BE2C (cell line): ENCODE data around the gene GHR.

Experiments
- DNase-seq: peaks from one replicate; pipeline ENCODE4 v3.0.0-alpha.2; 2020
- H3K27me3 ChIP-seq: fragments of 250-450 bp; sonication (Bioruptor Pico); 2 replicates; pipeline ENCODE4 v1.5.1; 2020; ENCODE audit warnings: mild to moderate bottlenecking
- H3K36me3 ChIP-seq: fragments of 250-450 bp; sonication (Bioruptor Pico); 2 replicates; pipeline ENCODE4 v1.5.1; 2020; ENCODE audit warnings: mild to moderate bottlenecking
- H3K4me1 ChIP-seq: fragments of 250-450 bp; sonication (Bioruptor Pico); 2 replicates; pipeline ENCODE4 v1.5.1; 2020
- H3K4me3 ChIP-seq: 2 replicates; pipeline ENCODE4 v1.5.1; 2011; ENCODE audit warnings: low read depth, low read length
- H3K9me3 ChIP-seq: fragments of 250-450 bp; sonication (Bioruptor Pico); 2 replicates; pipeline ENCODE4 v1.5.1; 2020
- CTCF ChIP-seq: IDR thresholded peaks from 2 replicates; pipeline ENCODE4 v1.5.1; 2012; ENCODE audit warnings: mild to moderate bottlenecking, low read depth, low read length

The GHR gene

DNA sequence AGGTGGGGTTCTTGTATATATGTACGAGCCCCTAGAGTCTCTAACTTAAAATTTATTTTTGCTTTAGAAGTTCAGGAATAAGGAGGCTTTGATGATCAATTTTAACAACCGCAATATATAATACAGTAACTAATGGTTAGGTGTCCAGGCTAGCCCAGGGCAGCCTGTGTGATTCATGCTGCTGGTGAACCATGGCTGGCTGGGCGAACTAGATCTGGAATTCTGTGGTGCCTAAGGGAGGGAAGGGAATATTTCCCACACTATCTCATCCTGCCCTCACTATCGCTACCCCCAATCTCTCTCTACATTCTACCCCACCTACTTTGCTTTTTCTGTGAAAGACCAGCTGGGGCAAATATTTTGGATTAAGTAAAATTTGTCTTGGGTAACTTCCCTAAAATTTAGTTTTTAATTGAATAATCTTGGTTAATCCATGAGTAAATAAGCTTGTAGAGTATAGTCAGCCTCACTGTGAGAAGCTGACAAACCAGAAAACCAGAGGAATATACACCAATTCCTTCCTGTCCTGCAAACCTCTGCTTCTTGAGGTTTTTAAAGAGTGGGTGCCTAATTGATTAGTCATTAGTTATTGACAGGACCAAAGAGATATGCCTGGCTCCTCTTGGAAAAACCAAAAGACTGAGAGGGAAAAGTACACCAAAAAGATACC, 218.2 kb downstream of the GHR start:
- Histone ChIP-seq H3K36me3 (no peaks in the 10 kb centered on the region), H3K27me3 (no peaks in the 10 kb centered on the region), H3K4me1 (no peaks in the 10 kb centered on the region), H3K4me3 (no peak overlapping the region), H3K9me3 (no peaks in the 10 kb centered on the region)
- TF ChIP-seq CTCF = no peak
- no peak for DNase-seq

DNA sequence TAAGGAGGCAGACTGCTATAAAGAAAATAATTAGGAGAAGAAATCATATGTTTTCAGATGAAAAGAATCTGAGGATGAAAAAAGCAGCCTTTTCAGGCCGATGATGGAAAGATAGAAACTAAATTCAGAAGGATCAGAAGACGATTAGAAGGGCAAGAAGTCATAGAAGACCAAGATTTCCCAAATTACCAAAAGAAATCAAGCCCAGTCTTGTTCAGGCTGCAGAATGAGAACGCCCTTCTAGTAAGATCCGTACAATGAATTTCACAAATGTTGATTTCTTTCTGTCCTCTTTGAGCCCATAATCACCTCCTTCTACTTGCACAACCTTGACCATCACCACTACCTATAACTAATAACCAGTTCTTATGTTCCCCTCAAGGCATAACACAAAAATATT, 218.8 kb downstream of the GHR start:
- no peak for DNase-seq
- Histone ChIP-seq H3K4me1 (no peaks in the 10 kb centered on the region), H3K27me3 (no peaks in the 10 kb centered on the region), H3K36me3 (no peaks in the 10 kb centered on the region), H3K9me3 (no peaks in the 10 kb centered on the region), H3K4me3 (no peak overlapping the region)
- TF ChIP-seq CTCF = no peak

DNA sequence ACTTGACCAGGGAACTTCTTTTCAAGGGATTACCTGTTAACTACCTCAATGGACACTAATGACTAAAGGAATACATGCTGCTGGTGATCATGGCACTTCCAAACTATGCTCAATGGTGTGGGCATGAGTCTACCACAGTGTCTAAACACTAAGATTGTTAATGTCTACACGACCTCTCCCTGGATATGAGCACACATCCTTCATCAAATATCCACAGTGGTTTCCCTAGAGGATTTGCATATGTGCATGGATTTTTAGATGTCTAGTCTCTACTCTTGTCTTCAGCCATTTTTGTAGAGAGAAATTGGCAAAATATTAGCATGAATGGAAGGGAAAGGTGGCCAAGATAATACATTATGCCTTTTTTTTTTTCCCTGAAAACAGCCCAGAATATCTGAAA, 220.1 kb downstream of the GHR start:
- H3K4me3 ChIP-seq = no peak overlapping the region
- no peak for TF ChIP-seq CTCF
- no peaks in the 10 kb centered on the region for H3K4me1 ChIP-seq
- no peak for DNase-seq
- no peaks in the 10 kb centered on the region for H3K36me3 ChIP-seq
- H3K27me3 ChIP-seq = no peaks in the 10 kb centered on the region
- H3K9me3 ChIP-seq = no peaks in the 10 kb centered on the region

- no peak for TF ChIP-seq CTCF
Measured at GRCh38 chr5:42645138-42645537, 221.9 kb downstream of the GHR start.

DNA sequence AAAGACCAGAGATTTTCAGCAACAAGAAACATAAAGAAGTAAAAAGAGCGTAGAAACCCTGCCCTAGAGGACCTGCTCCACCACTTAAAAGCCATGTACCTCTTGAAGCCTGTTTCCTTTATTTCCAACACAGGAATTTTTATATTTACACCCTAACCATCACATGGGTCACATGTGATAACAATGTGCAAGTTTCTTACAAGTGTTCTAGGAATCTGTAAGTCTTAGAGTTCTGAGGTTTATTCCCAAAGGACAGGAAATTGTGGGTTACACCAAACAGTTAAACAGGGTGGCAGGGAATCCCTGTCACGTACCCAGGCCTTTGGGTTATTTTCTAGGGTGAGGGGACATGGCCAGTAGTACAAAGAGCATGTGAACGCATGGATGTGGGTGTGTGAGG, 224.8 kb downstream of the GHR start:
- Histone ChIP-seq H3K36me3 (no peaks in the 10 kb centered on the region), H3K9me3 (no peaks in the 10 kb centered on the region), H3K4me3 (no peak overlapping the region), H3K4me1 (no peaks in the 10 kb centered on the region), H3K27me3 (no peaks in the 10 kb centered on the region)
- DNase-seq = no peak
- no peak for TF ChIP-seq CTCF

More at GRCh38 chr5:42645138-42645537, 221.9 kb downstream of the GHR start:
- H3K36me3 ChIP-seq = no peaks in the 10 kb centered on the region
- DNase-seq = no peak
- no peaks in the 10 kb centered on the region for H3K27me3 ChIP-seq
- H3K4me3 ChIP-seq = no peak overlapping the region
- H3K9me3 ChIP-seq = no peaks in the 10 kb centered on the region
- H3K4me1 ChIP-seq = no peaks in the 10 kb centered on the region

DNA sequence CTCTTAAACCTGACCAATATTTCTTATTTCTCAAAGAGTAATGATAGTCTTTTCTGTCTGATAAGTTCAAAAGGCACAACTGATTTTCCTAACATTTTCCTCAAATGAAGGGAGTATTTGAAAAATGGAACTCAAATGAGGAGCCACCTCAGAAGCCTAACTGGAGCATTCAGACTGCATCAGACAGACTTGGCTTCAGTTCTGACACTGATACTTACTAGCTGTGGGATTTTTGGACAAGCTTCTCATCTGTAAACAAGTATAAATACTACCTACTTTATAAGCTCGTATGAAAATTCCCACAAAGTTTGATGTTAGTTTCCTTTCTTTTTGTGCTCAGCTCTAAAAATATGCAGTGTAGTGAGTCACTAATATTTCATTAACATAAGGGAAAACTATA, 225.7 kb downstream of the GHR start:
- no peak for DNase-seq
- Histone ChIP-seq H3K4me3 (no peak overlapping the region), H3K27me3 (no peaks in the 10 kb centered on the region), H3K9me3 (no peaks in the 10 kb centered on the region), H3K36me3 (no peaks in the 10 kb centered on the region), H3K4me1 (no peaks in the 10 kb centered on the region)
- no peak for TF ChIP-seq CTCF
